ENCODE results near the gene PPP2R2C.

Gene PPP2R2C

GRCh38 chr4:6402566-6403399 is 69.6 kb downstream of the PPP2R2C start:
- no peaks in the 10 kb centered on the region for H3K4me1 ChIP-seq (ENCODE audit: insufficient read depth, poor library complexity, severe bottlenecking)
- H3K27me3 ChIP-seq (ENCODE audit: insufficient read depth, poor library complexity, severe bottlenecking): peaks cover 10% of the 10 kb centered on the region
- no peak for ATAC-seq (ENCODE audit: low read depth)
- DNase-seq (ENCODE audit: low spot score): no peak
- H3K27ac ChIP-seq (ENCODE audit: poor library complexity, severe bottlenecking): no peak overlapping the region
- H3K4me3 ChIP-seq (ENCODE audit: severe bottlenecking): no peak overlapping the region
- TF ChIP-seq CTCF (IDR thresholded peaks at IDR 0.05; ENCODE audit: poor library complexity, severe bottlenecking): no peak
- no peaks in the 10 kb centered on the region for H3K9me3 ChIP-seq (ENCODE audit: severe bottlenecking)
- no peaks in the 10 kb centered on the region for H3K36me3 ChIP-seq (ENCODE audit: low read depth)

- Histone ChIP-seq H3K9me3 (ENCODE audit: severe bottlenecking) (no peaks in the 10 kb centered on the region), H3K27me3 (ENCODE audit: insufficient read depth, poor library complexity, severe bottlenecking) (peaks cover 11% of the 10 kb centered on the region), H3K4me3 (ENCODE audit: severe bottlenecking) (no peak overlapping the region), H3K27ac (ENCODE audit: poor library complexity, severe bottlenecking) (no peak overlapping the region), H3K36me3 (ENCODE audit: low read depth) (no peaks in the 10 kb centered on the region), H3K4me1 (ENCODE audit: insufficient read depth, poor library complexity, severe bottlenecking) (no peaks in the 10 kb centered on the region)
- no peak for TF ChIP-seq CTCF (IDR thresholded peaks at IDR 0.05; ENCODE audit: poor library complexity, severe bottlenecking)
- no peak for ATAC-seq (ENCODE audit: low read depth)
- DNase-seq (ENCODE audit: low spot score): no peak
Measured at GRCh38 chr4:6401797-6402196, 70.6 kb downstream of the PPP2R2C start.

- Histone ChIP-seq H3K27ac (ENCODE audit: poor library complexity, severe bottlenecking) (no peak overlapping the region), H3K4me1 (ENCODE audit: insufficient read depth, poor library complexity, severe bottlenecking) (peaks cover 3% of the 10 kb centered on the region), H3K9me3 (ENCODE audit: severe bottlenecking) (no peaks in the 10 kb centered on the region), H3K27me3 (ENCODE audit: insufficient read depth, poor library complexity, severe bottlenecking) (peaks cover 11% of the 10 kb centered on the region), H3K36me3 (ENCODE audit: low read depth) (no peaks in the 10 kb centered on the region), H3K4me3 (ENCODE audit: severe bottlenecking) (no peak overlapping the region)
- DNase-seq (ENCODE audit: low spot score): no peak
- ATAC-seq (ENCODE audit: low read depth): no peak
- TF ChIP-seq CTCF (IDR thresholded peaks at IDR 0.05; ENCODE audit: poor library complexity, severe bottlenecking): no peak
Measured at GRCh38 chr4:6396696-6397236, 75.6 kb downstream of the PPP2R2C start.

- H3K27me3 ChIP-seq (ENCODE audit: insufficient read depth, poor library complexity, severe bottlenecking): peaks cover 11% of the 10 kb centered on the region
- peaks cover 10% of the 10 kb centered on the region for H3K4me1 ChIP-seq (ENCODE audit: insufficient read depth, poor library complexity, severe bottlenecking)
- H3K4me3 ChIP-seq (ENCODE audit: severe bottlenecking): no peak overlapping the region
- H3K9me3 ChIP-seq (ENCODE audit: severe bottlenecking): no peaks in the 10 kb centered on the region
- ATAC-seq (ENCODE audit: low read depth) (no peak), DNase-seq (ENCODE audit: low spot score) (no peak)
- H3K36me3 ChIP-seq (ENCODE audit: low read depth): no peaks in the 10 kb centered on the region
- no peak overlapping the region for H3K27ac ChIP-seq (ENCODE audit: poor library complexity, severe bottlenecking)
- no peak for TF ChIP-seq CTCF (IDR thresholded peaks at IDR 0.05; ENCODE audit: poor library complexity, severe bottlenecking)
Measured at GRCh38 chr4:6395466-6396228, 76.8 kb downstream of the PPP2R2C start.
